PC-9 (cell line): ENCODE results near the gene LIN7A. TPM values are rescaled to one million over a fixed set of nuclear protein-coding genes. Genes with fewer than 3 reads are reported as not detected.

Source experiments
- BruUV-seq: library from RNA; stranded (reverse); fragments of 400-500 nt; replicated peaks from 2 replicates; lab custom pipeline; 2021; lab: Mats Ljungman, UMichigan
- CTCF ChIA-PET: fragments of 300-600 bp; sonication (Branson Sonifier 250); formaldehyde crosslinking; loops from one replicate; lab custom pipeline; 2022; ENCODE audit warnings: antibody characterized with exemption; lab: Charles Lee
- POLR2A ChIA-PET: fragments of 300-600 bp; sonication (Branson Sonifier 250); formaldehyde crosslinking; loops from one replicate; lab custom pipeline; 2022; ENCODE audit warnings: antibody characterized with exemption; ENCODE audit not compliant: unreplicated experiment; lab: Charles Lee
- DNase-seq, 2 experiments: peaks; one replicate each; pipeline versions ENCODE4 v3.0.0 to v3.0.0-alpha.2; 2015 to 2022; ENCODE audit warnings: mixed read lengths in 1 of 2
- H2AFZ ChIP-seq: fragments of 200-600 bp; sonication (generic); 2 replicates; pipeline ENCODE4 v1.8.1; 2017; ENCODE audit warnings: antibody characterized with exemption
- H3F3A ChIP-seq: fragments of 200-600 bp; sonication (generic); 2 replicates; pipeline ENCODE4 v1.8.1; 2017; ENCODE audit warnings: antibody characterized with exemption, mild to moderate bottlenecking, low read depth; ENCODE audit not compliant: insufficient read depth
- H3K27ac ChIP-seq: fragments of 200-600 bp; sonication (generic); 2 replicates; pipeline ENCODE4 v1.6.1; 2016; ENCODE audit warnings: mixed run types
- H3K27me3 ChIP-seq: fragments of 200-600 bp; sonication (generic); 2 replicates; pipeline ENCODE4 v1.6.1; 2016; ENCODE audit warnings: low read depth, mixed run types; ENCODE audit not compliant: insufficient read depth
- H3K36me3 ChIP-seq: fragments of 200-600 bp; sonication (generic); 2 replicates; pipeline ENCODE4 v1.6.1; 2016; ENCODE audit warnings: low read depth, mixed run types
- H3K4me1 ChIP-seq: fragments of 200-600 bp; sonication (generic); replicated peaks from 2 replicates; pipeline ENCODE4 v1.6.1; 2016; ENCODE audit warnings: mixed run types; ENCODE audit not compliant: insufficient read depth
- H3K4me2 ChIP-seq: fragments of 200-600 bp; sonication (generic); 2 replicates; pipeline ENCODE4 v1.6.1; 2017; ENCODE audit warnings: mixed run types
- H3K4me3 ChIP-seq: fragments of 200-600 bp; sonication (generic); 2 replicates; pipeline ENCODE4 v1.6.1; 2016; ENCODE audit warnings: mixed run types
- H3K79me2 ChIP-seq: fragments of 200-600 bp; sonication (generic); 2 replicates; pipeline ENCODE4 v1.6.1; 2017; ENCODE audit warnings: low read depth, mixed run types
- H3K9me2 ChIP-seq: fragments of 200-600 bp; sonication (generic); 2 replicates; pipeline ENCODE4 v1.8.1; 2017; ENCODE audit warnings: mild to moderate bottlenecking; ENCODE audit not compliant: insufficient read depth
- H3K9me3 ChIP-seq: fragments of 200-600 bp; sonication (generic); 2 replicates; pipeline ENCODE4 v1.8.1; 2016; ENCODE audit warnings: low read depth; ENCODE audit not compliant: insufficient read depth
- H4K20me1 ChIP-seq: fragments of 200-600 bp; sonication (generic); 2 replicates; pipeline ENCODE4 v1.8.1; 2017; ENCODE audit not compliant: insufficient read depth
- CTCF ChIP-seq: fragments of 200-600 bp; sonication (generic); conservative IDR thresholded peaks from 2 replicates; pipeline ENCODE4 v1.6.1; 2017; ENCODE audit warnings: mixed run types, antibody characterized with exemption, mild to moderate bottlenecking, moderate library complexity
- EZH2 ChIP-seq: fragments of 200-600 bp; sonication (generic); IDR thresholded peaks from 2 replicates; pipeline ENCODE4 v1.8.0; 2017; ENCODE audit warnings: antibody characterized with exemption, low read depth
- intact Hi-C: fragments of 100-400 bp; cut with micrococcal nuclease; formaldehyde crosslinking; loops from one replicate; pipeline ENCODE4 v1.10.0; 2022; ENCODE audit not compliant: unreplicated experiment
- total RNA-seq: library from RNA; stranded (reverse); gene quantifications from 2 replicates; pipeline ENCODE4 v1.2.3, GENCODE V29; 2021

Gene LIN7A
- total RNA-seq, 1 experiment from 2014 or later, result not detected

GRCh38 chr12:80846952-80847351, 90.8 kb downstream of the LIN7A start:
- no peaks in the 10 kb centered on the region for H3K9me3 ChIP-seq
- DNase-seq, result no peak
- CTCF ChIA-PET, result no interaction called here
- intact Hi-C loops, result no loop called here
- H3K79me2 ChIP-seq, result no peaks in the 10 kb centered on the region
- no peaks in the 10 kb centered on the region for H4K20me1 ChIP-seq
- H3K27ac ChIP-seq, result no peak overlapping the region
- H3K27me3 ChIP-seq, result no peaks in the 10 kb centered on the region
- 0 out of 2 replicates have a peak, but pooled peaks cover 4% of the 10 kb centered on the region for H3K9me2 ChIP-seq
- no peaks in the 10 kb centered on the region for H3K36me3 ChIP-seq
- no peaks in the 10 kb centered on the region; the same call in 1 of the 2 replicates for H3K4me1 ChIP-seq
- TF ChIP-seq EZH2 (no peak), CTCF (no peak)
- H3K4me2 ChIP-seq, result no peak overlapping the region
- no peak overlapping the region for H3K4me3 ChIP-seq
- no peak overlapping the region for H2AFZ ChIP-seq
- H3F3A ChIP-seq, result no peaks in the 10 kb centered on the region
- BruUV-seq, result no TSS peak
- POLR2A ChIA-PET, result no interaction called here

GRCh38 chr12:80845639-80846038, 92.1 kb downstream of the LIN7A start:
- no TSS peak for BruUV-seq
- ChIA-PET POLR2A (no interaction called here), CTCF (no interaction called here)
- Histone ChIP-seq H3K9me2 (0 out of 2 replicates have a peak, but pooled peaks cover 4% of the 10 kb centered on the region), H3K79me2 (no peaks in the 10 kb centered on the region), H3K27me3 (no peaks in the 10 kb centered on the region), H2AFZ (no peak overlapping the region), H3F3A (no peaks in the 10 kb centered on the region), H4K20me1 (no peaks in the 10 kb centered on the region), H3K4me1 (no peaks in the 10 kb centered on the region; the same call in 1 of the 2 replicates), H3K4me3 (no peak overlapping the region), H3K9me3 (no peaks in the 10 kb centered on the region), H3K4me2 (no peak overlapping the region), H3K27ac (no peak overlapping the region), H3K36me3 (no peaks in the 10 kb centered on the region)
- no peak for DNase-seq
- intact Hi-C loops, result no loop called here
- TF ChIP-seq EZH2, result no peak
- no peak for TF ChIP-seq CTCF

- TF ChIP-seq EZH2, result no peak
- no peak for TF ChIP-seq CTCF
- no peak for DNase-seq
Measured at GRCh38 chr12:80843969-80844368, 93.8 kb downstream of the LIN7A start.

More at GRCh38 chr12:80843969-80844368, 93.8 kb downstream of the LIN7A start:
- H3F3A ChIP-seq, result no peaks in the 10 kb centered on the region
- H3K9me3 ChIP-seq, result no peaks in the 10 kb centered on the region
- CTCF ChIA-PET, result no interaction called here
- no peak overlapping the region for H3K4me2 ChIP-seq
- no peak overlapping the region for H3K27ac ChIP-seq
- POLR2A ChIA-PET, result no interaction called here
- no TSS peak for BruUV-seq
- no peak overlapping the region for H3K4me3 ChIP-seq
- H4K20me1 ChIP-seq, result no peaks in the 10 kb centered on the region
- H2AFZ ChIP-seq, result no peak overlapping the region
- 0 out of 2 replicates have a peak, but pooled peaks cover 4% of the 10 kb centered on the region for H3K9me2 ChIP-seq
- H3K79me2 ChIP-seq, result no peaks in the 10 kb centered on the region
- intact Hi-C loops, result no loop called here
- H3K36me3 ChIP-seq, result no peaks in the 10 kb centered on the region
- H3K27me3 ChIP-seq, result no peaks in the 10 kb centered on the region
- no peaks in the 10 kb centered on the region; the same call in 1 of the 2 replicates for H3K4me1 ChIP-seq
